22Rv1 (cell line): ENCODE measurements around the gene PLA2G5.
"Not testable (repeated sequence)": the region's sequence is repeated elsewhere in the genome, so short reads cannot be mapped to it uniquely, and the experiment has no call there.

Experiments used
- H3K27ac ChIP-seq: fragments of 450-650 bp; 2 replicates; pipeline ENCODE4 v1.5.1; 2017
- ZFX ChIP-seq: fragments of 450-650 bp; IDR thresholded peaks from 2 replicates; pipeline ENCODE4 v1.6.1; 2017; ENCODE audit warnings: antibody characterized with exemption, borderline replicate concordance
- TF ChIP-seq, protein P1 (sequence below): fragments of 450-650 bp; IDR thresholded peaks from 2 replicates; pipeline ENCODE4 v1.5.1; 2017; ENCODE audit warnings: mild to moderate bottlenecking

Gene PLA2G5

DNA sequence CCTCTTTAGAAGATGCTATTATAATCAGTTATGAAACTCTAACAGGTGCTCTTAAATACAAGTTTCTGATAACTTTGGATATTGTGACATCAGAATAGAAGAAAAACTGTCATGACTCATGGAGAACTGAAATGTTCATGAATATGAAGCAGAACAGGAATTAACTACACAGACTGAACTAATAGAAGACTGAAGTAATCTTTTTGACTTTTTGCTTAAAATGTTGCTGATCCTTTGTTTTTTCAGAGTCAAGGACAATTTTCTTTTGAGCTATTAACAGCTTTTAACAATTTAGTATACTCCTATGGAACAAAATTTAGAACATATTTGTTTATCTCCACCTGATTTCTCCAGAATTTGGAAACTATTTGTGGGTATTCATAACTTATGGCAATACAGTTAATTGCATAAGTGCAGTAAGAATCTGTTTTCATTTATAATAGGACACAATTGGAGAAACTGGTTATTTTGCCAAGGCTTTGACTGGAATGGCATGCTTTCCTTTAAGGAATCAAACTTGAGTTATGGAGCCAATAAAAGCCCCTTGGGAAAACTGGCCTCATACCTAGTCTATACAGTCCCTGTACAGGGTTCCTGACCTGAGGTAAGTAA is 18.7 kb upstream of the PLA2G5 start:
- TF ChIP-seq, protein P1, sequence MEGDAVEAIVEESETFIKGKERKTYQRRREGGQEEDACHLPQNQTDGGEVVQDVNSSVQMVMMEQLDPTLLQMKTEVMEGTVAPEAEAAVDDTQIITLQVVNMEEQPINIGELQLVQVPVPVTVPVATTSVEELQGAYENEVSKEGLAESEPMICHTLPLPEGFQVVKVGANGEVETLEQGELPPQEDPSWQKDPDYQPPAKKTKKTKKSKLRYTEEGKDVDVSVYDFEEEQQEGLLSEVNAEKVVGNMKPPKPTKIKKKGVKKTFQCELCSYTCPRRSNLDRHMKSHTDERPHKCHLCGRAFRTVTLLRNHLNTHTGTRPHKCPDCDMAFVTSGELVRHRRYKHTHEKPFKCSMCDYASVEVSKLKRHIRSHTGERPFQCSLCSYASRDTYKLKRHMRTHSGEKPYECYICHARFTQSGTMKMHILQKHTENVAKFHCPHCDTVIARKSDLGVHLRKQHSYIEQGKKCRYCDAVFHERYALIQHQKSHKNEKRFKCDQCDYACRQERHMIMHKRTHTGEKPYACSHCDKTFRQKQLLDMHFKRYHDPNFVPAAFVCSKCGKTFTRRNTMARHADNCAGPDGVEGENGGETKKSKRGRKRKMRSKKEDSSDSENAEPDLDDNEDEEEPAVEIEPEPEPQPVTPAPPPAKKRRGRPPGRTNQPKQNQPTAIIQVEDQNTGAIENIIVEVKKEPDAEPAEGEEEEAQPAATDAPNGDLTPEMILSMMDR = no peak
- TF ChIP-seq ZFX = no peak

DNA sequence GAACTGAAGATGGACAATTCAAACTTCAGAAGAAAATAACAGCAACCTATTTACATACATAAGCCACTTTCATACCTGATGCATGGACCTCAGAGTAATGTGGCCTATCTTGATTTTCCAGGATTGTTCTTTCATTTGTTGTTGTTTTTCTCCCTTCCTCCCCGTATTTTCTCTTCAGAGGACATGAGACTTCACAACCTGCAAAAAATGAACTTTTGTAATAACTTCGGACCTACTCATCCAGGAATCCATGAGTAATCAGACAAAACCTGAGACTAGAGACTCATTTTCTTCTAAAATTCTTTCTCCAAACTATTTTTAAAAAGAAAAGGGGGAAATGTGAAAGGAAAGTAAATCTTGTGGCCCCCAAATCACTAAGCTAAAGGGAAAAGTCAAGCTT is 17.6 kb upstream of the PLA2G5 start:
- H3K27ac ChIP-seq = no peak overlapping the region

More for the DNA sequence above, 18.7 kb upstream of the PLA2G5 start:
- H3K27ac ChIP-seq = no peak overlapping the region

DNA sequence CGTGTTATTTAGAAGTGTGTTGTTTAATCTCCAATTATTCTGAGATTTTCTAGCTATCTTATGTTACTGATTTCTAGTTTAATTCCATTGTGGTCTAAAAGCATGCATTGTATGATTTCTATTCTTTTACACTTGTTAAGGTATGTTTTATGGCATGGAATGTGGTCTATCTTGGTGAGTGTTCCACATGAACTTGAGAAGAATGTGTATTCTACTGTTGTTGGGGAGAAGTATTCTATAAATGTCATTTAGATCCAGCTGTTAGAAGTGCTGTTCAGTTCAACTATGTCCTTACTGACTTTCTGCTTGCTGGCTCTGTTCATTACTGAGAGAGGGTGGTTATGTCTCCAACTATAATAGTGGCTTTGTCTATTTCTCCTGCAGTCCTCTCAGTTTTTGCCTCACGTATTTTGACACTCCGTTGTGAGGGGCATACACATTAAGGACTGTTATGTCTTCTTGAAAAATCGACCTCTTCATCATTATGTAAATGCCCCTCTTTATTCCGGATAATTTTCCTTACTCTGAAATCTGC is 12.0 kb upstream of the PLA2G5 start:
- no peak for TF ChIP-seq ZFX
- TF ChIP-seq, protein P1 = no peak
- no peak overlapping the region for H3K27ac ChIP-seq

More for the DNA sequence above, 17.6 kb upstream of the PLA2G5 start:
- TF ChIP-seq, protein P1 = no peak
- TF ChIP-seq ZFX = no peak

DNA sequence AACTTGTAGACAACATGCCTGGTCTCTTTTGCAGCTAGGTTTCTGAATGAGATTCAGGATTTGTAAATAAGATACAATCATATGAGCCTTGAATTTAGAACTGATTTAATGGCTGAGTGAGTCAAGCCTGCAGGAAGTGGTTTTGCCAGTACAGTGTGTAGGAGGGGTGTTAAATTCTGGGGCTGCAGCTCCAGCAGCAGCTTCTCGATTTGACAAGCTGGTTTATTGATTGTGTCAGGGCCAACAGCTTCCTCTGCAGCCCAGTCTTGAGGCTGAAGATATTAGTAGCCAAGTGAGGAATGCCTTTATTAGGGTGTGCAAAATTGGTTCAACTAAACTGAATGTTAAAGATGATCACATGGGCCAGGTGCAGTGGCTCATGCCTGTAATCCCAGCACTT is 11.5 kb upstream of the PLA2G5 start:
- TF ChIP-seq ZFX = no peak
- TF ChIP-seq, protein P1 = no peak
- H3K27ac ChIP-seq = no peak overlapping the region

DNA sequence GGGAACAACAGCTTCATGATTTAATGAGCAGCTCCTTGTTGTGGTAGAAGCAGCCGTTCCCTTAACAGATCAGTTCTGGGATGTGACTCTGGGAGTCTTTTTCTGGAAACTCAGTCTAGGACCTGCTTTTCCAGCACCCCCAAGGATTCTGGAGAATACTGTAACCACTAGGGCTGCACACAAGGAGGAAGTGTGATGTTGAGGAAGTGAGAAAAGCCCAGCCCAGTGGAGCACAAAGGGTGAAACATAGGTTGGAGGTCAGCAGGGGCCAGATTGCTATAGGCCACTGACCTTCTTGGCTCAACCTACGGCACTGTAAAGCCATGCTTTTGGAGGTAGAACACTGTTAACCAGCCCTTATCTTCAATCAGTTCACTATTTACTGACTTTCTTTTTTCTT is 10.1 kb upstream of the PLA2G5 start:
- no peak overlapping the region for H3K27ac ChIP-seq
- no peak for TF ChIP-seq ZFX
- TF ChIP-seq, protein P1 = no peak

DNA sequence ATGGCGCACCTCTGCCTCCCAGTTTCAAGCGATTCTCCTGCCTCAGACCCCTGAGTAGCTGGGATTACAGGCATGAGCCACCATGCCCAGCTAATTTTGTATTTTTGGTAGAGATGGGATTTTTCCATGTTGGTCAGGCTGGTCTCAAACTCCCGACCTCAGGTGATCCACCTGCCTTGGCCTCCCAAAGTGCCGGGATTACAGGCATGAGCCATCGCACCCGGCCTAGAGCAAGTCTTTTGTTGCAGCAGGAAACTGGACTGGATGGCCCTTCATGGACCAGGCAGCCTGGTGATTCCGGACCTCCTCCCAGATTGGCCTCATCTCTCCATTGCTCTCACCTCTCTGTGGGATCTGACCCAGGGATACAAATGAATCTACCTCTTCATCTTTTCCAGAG is 9.2 kb upstream of the PLA2G5 start:
- H3K27ac ChIP-seq = not testable (repeated sequence)

DNA sequence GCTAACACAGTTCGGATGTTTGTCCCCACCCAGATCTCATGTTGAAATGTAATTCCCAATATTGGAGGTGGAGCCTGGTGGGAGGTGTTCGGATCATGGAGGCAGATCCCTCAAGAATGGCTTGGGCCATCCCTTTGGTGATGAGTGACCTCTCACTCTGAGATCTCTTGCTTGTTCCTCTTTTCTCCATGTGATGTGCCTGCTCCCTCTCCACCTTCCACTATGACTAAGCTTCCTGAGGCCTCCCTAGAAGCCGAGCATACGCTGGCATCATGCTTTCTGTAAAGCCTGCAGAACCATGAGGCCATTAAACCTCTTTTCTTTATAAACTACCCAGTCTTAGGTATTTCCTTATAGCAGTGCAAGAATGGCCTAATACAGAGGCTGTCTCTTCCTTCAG is 8.1 kb upstream of the PLA2G5 start:
- TF ChIP-seq, protein P1 = no peak
- TF ChIP-seq ZFX = no peak
- H3K27ac ChIP-seq = no peak overlapping the region

DNA sequence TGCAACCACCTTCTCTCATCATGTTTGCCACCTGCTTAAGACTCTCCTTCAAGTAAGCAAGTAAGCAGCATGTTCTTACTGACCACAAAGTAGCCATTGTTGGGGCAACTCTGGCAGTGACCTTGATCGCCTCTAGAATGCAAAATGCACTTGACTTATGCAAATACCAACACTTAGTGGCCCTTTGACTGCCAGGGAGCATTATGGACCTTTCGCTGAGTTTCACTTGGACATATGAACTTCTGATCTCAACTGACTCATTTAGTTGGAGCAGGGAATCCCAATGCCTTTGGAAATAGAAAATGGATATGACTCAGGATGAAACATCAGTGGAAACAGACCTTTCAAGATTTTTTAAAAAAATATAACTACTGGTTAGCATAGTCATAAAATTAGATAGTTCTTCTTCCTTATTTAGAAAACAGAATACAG is 6.1 kb upstream of the PLA2G5 start:
- TF ChIP-seq, protein P1 = no peak
- no peak for TF ChIP-seq ZFX
- H3K27ac ChIP-seq = no peak overlapping the region
